Stimulated activated effector memory CD8-positive, alpha-beta T cell treated with anti-CD3 and anti-CD28 coated beads, Interleukin-12 subunit alpha, Interleukin-12 subunit beta, amount 100 ng/mL, for 72 hours (primary cell): ENCODE data around the gene MAGOH.
"Not testable (repeated sequence)": the region's sequence is repeated elsewhere in the genome, so short reads cannot be mapped to it uniquely, and the experiment has no call there.

Experiments used
- ATAC-seq: fragments of 150-1000 bp; cut with Tn5 transposase; 2 replicates; pipeline ENCODE4 v1.10.0; 2021
- DNase-seq, 2 donors: peaks; one replicate each; pipeline ENCODE4 v3.0.0; 2021 to 2022; ENCODE audit warnings: low spot score in 2 of 2
- H3K27ac Mint-ChIP-seq: one replicate; pipeline ENCODE4 v1.8.0; 2022; ENCODE audit warnings: mild to moderate bottlenecking, mixed read lengths
- H3K36me3 Mint-ChIP-seq: one replicate; pipeline ENCODE4 v1.8.0; 2022; ENCODE audit warnings: mild to moderate bottlenecking, mixed read lengths
- H3K4me1 Mint-ChIP-seq: one replicate; pipeline ENCODE4 v1.8.0; 2022; ENCODE audit warnings: mixed read lengths
- H3K4me3 Mint-ChIP-seq: one replicate; pipeline ENCODE4 v1.8.0; 2022; ENCODE audit warnings: mild to moderate bottlenecking, mixed read lengths
- H3K9me3 Mint-ChIP-seq: one replicate; pipeline ENCODE4 v1.8.0; 2022; ENCODE audit warnings: mixed read lengths

MAGOH gene

DNA sequence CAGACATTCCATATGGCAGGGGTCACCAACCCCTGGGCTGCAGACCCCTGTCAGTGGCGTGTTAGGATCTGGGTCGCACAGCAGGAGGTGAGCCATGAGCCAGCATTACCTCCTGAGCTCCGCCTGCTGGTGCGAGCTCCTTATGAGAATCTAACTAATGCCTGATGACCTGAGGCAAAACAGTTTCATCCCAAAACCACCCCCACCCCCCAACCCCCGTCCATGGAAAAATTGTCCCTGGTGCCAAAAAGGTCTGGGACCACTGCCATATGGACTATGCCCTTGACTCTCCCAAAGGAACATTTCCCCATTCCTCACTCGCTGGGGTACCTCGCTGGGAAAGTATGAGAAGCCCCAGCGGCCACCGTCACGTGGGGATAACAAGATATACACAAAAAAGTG, 48.1 kb downstream of the MAGOH start:
- Mint-ChIP-seq H3K4me1 (no peaks in the 10 kb centered on the region), H3K36me3 (no peaks in the 10 kb centered on the region), H3K4me3 (no peak overlapping the region), H3K9me3 (no peaks in the 10 kb centered on the region), H3K27ac (no peak overlapping the region)
- ATAC-seq = no peak
- DNase-seq = no peak

DNA sequence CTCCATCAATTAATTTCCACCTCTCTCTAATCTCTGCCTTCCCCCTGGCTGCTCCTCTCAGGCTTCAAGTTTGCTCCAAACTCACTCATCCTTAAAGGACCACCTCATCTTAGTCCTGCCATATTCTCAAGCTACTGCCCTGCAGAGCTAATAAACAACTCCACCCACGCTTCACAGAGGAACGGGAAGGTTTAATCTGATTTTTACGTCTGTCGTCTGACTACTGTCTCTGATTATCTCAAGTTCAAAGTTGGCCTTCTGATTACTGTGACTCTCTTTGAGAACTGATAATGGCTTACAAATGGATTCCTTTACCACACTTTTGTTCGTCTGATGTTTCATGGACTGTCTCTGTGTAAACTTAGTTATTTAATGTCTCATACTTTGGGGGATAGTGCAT, 49.3 kb downstream of the MAGOH start:
- ATAC-seq (no peak), DNase-seq (no peak)
- Mint-ChIP-seq H3K4me3 (no peak overlapping the region), H3K27ac (no peak overlapping the region), H3K36me3 (no peaks in the 10 kb centered on the region), H3K9me3 (no peaks in the 10 kb centered on the region), H3K4me1 (no peaks in the 10 kb centered on the region)

- Mint-ChIP-seq H3K4me1 (no peaks in the 10 kb centered on the region), H3K27ac (no peak overlapping the region), H3K36me3 (no peaks in the 10 kb centered on the region), H3K9me3 (no peaks in the 10 kb centered on the region), H3K4me3 (no peak overlapping the region)
- no peak for DNase-seq
- ATAC-seq = no peak
Observed at GRCh38 chr1:53188099-53188498, 50.2 kb downstream of the MAGOH start.

- H3K27ac Mint-ChIP-seq = no peak overlapping the region
- H3K4me3 Mint-ChIP-seq = no peak overlapping the region
- no peaks in the 10 kb centered on the region for H3K9me3 Mint-ChIP-seq
- no peaks in the 10 kb centered on the region for H3K4me1 Mint-ChIP-seq
- no peak for ATAC-seq
- no peaks in the 10 kb centered on the region for H3K36me3 Mint-ChIP-seq
- no peak for DNase-seq
Observed at GRCh38 chr1:53187401-53187800, 50.9 kb downstream of the MAGOH start.

DNA sequence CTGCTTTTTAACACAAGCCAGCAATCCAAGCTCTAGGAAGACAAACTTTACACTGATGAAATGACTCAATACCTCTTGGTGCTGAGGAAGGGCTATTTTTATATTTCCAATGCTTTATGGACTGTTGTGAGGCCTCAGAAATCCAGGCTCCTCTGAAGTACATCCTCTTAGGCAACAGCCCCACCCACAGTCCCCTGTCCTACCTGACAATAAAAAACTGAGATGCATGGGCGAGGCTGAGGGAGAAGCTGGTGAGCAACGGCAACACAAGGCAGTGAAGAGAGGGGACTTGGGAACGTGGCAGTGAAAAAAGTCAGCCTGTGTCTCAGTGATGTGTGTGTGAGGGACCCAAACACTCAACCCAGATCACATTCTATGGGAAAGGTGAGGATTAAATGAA, 51.8 kb downstream of the MAGOH start:
- Mint-ChIP-seq H3K4me3 (no peak overlapping the region), H3K9me3 (no peaks in the 10 kb centered on the region), H3K4me1 (no peaks in the 10 kb centered on the region), H3K36me3 (no peaks in the 10 kb centered on the region), H3K27ac (no peak overlapping the region)
- DNase-seq (no peak), ATAC-seq (no peak)

GRCh38 chr1:53185955-53186297, 52.4 kb downstream of the MAGOH start:
- not testable (repeated sequence) for H3K4me3 Mint-ChIP-seq, ATAC-seq, H3K36me3 Mint-ChIP-seq

GRCh38 chr1:53183095-53183990, 55.0 kb downstream of the MAGOH start:
- DNase-seq (no peak), ATAC-seq (no peak)
- Mint-ChIP-seq H3K4me3 (no peak overlapping the region), H3K9me3 (no peaks in the 10 kb centered on the region), H3K4me1 (no peaks in the 10 kb centered on the region), H3K36me3 (no peaks in the 10 kb centered on the region), H3K27ac (no peak overlapping the region)

More at GRCh38 chr1:53185955-53186297, 52.4 kb downstream of the MAGOH start:
- not testable (repeated sequence) for H3K27ac Mint-ChIP-seq, DNase-seq, H3K9me3 Mint-ChIP-seq, H3K4me1 Mint-ChIP-seq

- H3K4me3 Mint-ChIP-seq = no peak overlapping the region
- ATAC-seq = no peak
- no peaks in the 10 kb centered on the region for H3K9me3 Mint-ChIP-seq
- H3K36me3 Mint-ChIP-seq = no peaks in the 10 kb centered on the region
- no peak for DNase-seq
- H3K4me1 Mint-ChIP-seq = no peaks in the 10 kb centered on the region
- H3K27ac Mint-ChIP-seq = no peak overlapping the region
Observed at GRCh38 chr1:53182716-53183094, 55.6 kb downstream of the MAGOH start.

GRCh38 chr1:53182111-53182593, 56.2 kb downstream of the MAGOH start:
- ATAC-seq (peak; percentile 82), DNase-seq (peak; percentile 70 to 89)
- no peak overlapping the region for H3K4me3 Mint-ChIP-seq
- H3K36me3 Mint-ChIP-seq = no peaks in the 10 kb centered on the region
- no peak overlapping the region for H3K27ac Mint-ChIP-seq
- no peaks in the 10 kb centered on the region for H3K4me1 Mint-ChIP-seq
- H3K9me3 Mint-ChIP-seq = no peaks in the 10 kb centered on the region

- Mint-ChIP-seq H3K27ac (no peak overlapping the region), H3K4me1 (no peaks in the 10 kb centered on the region), H3K9me3 (no peaks in the 10 kb centered on the region), H3K36me3 (no peaks in the 10 kb centered on the region), H3K4me3 (no peak overlapping the region)
- DNase-seq (no peak), ATAC-seq (no peak)
Observed at GRCh38 chr1:53180951-53181350, 57.4 kb downstream of the MAGOH start.

DNA sequence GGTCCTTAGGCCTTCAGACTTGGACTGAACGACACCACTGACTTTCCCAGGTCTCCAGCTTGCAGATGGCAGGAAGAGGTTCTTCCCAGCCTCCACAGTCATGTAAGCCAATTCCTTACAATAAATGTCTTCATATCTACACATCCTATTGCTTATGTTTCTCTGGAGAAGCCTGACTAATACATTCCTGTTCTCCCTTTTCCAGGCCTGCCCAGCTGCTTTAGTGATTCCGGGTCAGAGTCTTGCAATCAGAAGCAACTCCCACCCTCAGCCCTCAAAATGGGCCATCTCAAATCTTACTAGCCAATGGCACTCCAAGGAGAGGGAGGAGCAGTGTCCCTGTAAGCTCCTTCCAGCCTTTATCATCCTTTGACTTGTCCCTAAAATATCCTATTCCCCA, 58.1 kb downstream of the MAGOH start:
- Mint-ChIP-seq H3K4me3 (no peak overlapping the region), H3K36me3 (no peaks in the 10 kb centered on the region), H3K27ac (no peak overlapping the region), H3K4me1 (no peaks in the 10 kb centered on the region), H3K9me3 (no peaks in the 10 kb centered on the region)
- ATAC-seq = no peak
- no peak for DNase-seq
